ENCODE measurements around the gene ENPEP. TPM values are rescaled to one million over a fixed set of nuclear protein-coding genes. Genes with fewer than 3 reads are reported as not detected.

Gene ENPEP
- total and polyA plus RNA-seq, 2 of the 13 experiments (the other 11 are each of a cell fraction or from before 2014, with no cell fraction given): not detected

- FAIRE-seq: no peak
- no peak overlapping the region for H3K27ac ChIP-seq (ENCODE audit: extremely low read length, insufficient read depth, low read length)
- no TSS peak for BruUV-seq (replicated peaks)
- in situ Hi-C loops (cut with HindIII; ENCODE audit: extremely low pct_ligation_motif_present, low pct_unique_long_range_greater_than_20kb) (no loop called here), intact Hi-C loops (cut with micrococcal nuclease; ENCODE audit: unreplicated experiment) (no loop called here)
- CTCF ChIA-PET (ENCODE audit: low intra/inter-chr PET ratio, low total read pairs): no interaction called here
- no peak for TF ChIP-seq ARHGAP35 (CRISPR knock-in tag; IDR thresholded peaks at IDR 0.05; ENCODE audit: borderline replicate concordance)
- TF ChIP-seq SATB2 (CRISPR knock-in tag; IDR thresholded peaks at IDR 0.05): no peak
- TF ChIP-seq MAFK (conservative IDR thresholded peaks at IDR 0.05 in 1 of 2, IDR thresholded peaks at IDR 0.05 in 1 of 2; ENCODE audit: low read length in 2 of 2): no peak
- no peak for TF ChIP-seq ZNF143 (CRISPR knock-in tag; IDR thresholded peaks at IDR 0.05)
- TF ChIP-seq NFIB (CRISPR knock-in tag; IDR thresholded peaks at IDR 0.05; ENCODE audit: borderline replicate concordance): no peak
- no peak for TF ChIP-seq RAD21 (CRISPR knock-in tag; IDR thresholded peaks at IDR 0.05)
- TF ChIP-seq ZNF687 (CRISPR knock-in tag; IDR thresholded peaks at IDR 0.05): no peak
- no peak for TF ChIP-seq HIC2 (CRISPR knock-in tag; IDR thresholded peaks at IDR 0.05; ENCODE audit: low read depth)
- TF ChIP-seq CHD4 (IDR thresholded peaks at IDR 0.05; ENCODE audit: borderline replicate concordance, low read length): no peak
- no peak for TF ChIP-seq ZEB1 (IDR thresholded peaks at IDR 0.05; ENCODE audit: insufficient replicate concordance, low read depth)
- TF ChIP-seq SIX1 (CRISPR knock-in tag; IDR thresholded peaks at IDR 0.05; ENCODE audit: borderline replicate concordance): no peak
- no peak for TF ChIP-seq ZHX1 (CRISPR knock-in tag; IDR thresholded peaks at IDR 0.05; ENCODE audit: low read depth)
- TF ChIP-seq YY1 (IDR thresholded peaks at IDR 0.05; ENCODE audit: insufficient read depth, insufficient replicate concordance, low read depth, low read length): no peak
- no peak for TF ChIP-seq CREBL2 (CRISPR knock-in tag; IDR thresholded peaks at IDR 0.05; ENCODE audit: borderline replicate concordance)
- no peak for TF ChIP-seq ZNF235 (CRISPR knock-in tag; IDR thresholded peaks at IDR 0.05; ENCODE audit: borderline replicate concordance)
- 55% methylated on average over 1 of the region's 1 CpG for WGBS (ENCODE audit: low lambda C conversion rate)
- peaks cover 0 to 5% of the 10 kb centered on the region in 2 experiments; a peak in 2 of 5 replicates for H3K27me3 ChIP-seq (ENCODE audit: control insufficient read depth in 1 of 2, insufficient read depth in 2 of 2, low read length in 2 of 2)
- no peak overlapping the region for H2AFZ ChIP-seq (ENCODE audit: low read length)
- H3K9me3 ChIP-seq (ENCODE audit: low read length): no peaks in the 10 kb centered on the region
- no peaks in the 10 kb centered on the region for H3K36me3 ChIP-seq (replicated peaks in 1 of 2; ENCODE audit: control insufficient read depth in 1 of 2, insufficient read depth in 2 of 2, low read length in 2 of 2)
- no peaks in the 10 kb centered on the region for H3K4me1 ChIP-seq (ENCODE audit: insufficient read depth, low read length)
- no peak overlapping the region for H3K4me2 ChIP-seq (ENCODE audit: low read depth, low read length)
- DNase-seq (ENCODE audit: low spot score): no peak
- no peak for ATAC-seq
- no peak overlapping the region for H3K4me3 ChIP-seq (replicated peaks in 1 of 3; ENCODE audit: insufficient read depth in 1 of 3, low read depth in 2 of 3, low read length in 3 of 3)
- POLR2A ChIA-PET: no interaction called here
- no peaks in the 10 kb centered on the region for H3K79me2 ChIP-seq (ENCODE audit: insufficient read depth, low read length)
- no peak overlapping the region for H3K9ac ChIP-seq (ENCODE audit: insufficient read depth, low read depth, low read length)
- H4K20me1 ChIP-seq (ENCODE audit: insufficient read depth, low read length): no peaks in the 10 kb centered on the region
Measured at GRCh38 chr4:110605077-110605476, 129.1 kb downstream of the ENPEP start.

Measured in HepG2 (cell line).